Measurements from ENCODE around the gene XXYLT1. TPM values are rescaled to one million over a fixed set of nuclear protein-coding genes. Genes with fewer than 3 reads are reported as not detected.

The XXYLT1 gene
- total RNA-seq, 1 donor from 2014 or later, result 42.9 TPM

- no peak overlapping the region for H3K27ac Mint-ChIP-seq
- H3K4me3 Mint-ChIP-seq, result no peak overlapping the region
- H3K4me1 Mint-ChIP-seq, result peaks cover 8% of the 10 kb centered on the region
- no peak for DNase-seq (ENCODE audit: low spot score in 2 of 2, unreplicated experiment in 2 of 2)
- peaks cover 17% of the 10 kb centered on the region for H3K36me3 Mint-ChIP-seq
- no peaks in the 10 kb centered on the region for H3K9me3 Mint-ChIP-seq
- no peaks in the 10 kb centered on the region for H3K27me3 Mint-ChIP-seq (ENCODE audit: low read depth)
- no peak for TF ChIP-seq CTCF (IDR thresholded peaks at IDR 0.05; ENCODE audit: unreplicated experiment)
Observed at GRCh38 chr3:195071916-195072820, 198.8 kb downstream of the XXYLT1 start.

- Mint-ChIP-seq H3K4me3 (no peak overlapping the region), H3K36me3 (peaks cover 23% of the 10 kb centered on the region), H3K9me3 (no peaks in the 10 kb centered on the region), H3K27me3 (ENCODE audit: low read depth) (no peaks in the 10 kb centered on the region), H3K27ac (no peak overlapping the region), H3K4me1 (peaks cover 8% of the 10 kb centered on the region)
- TF ChIP-seq CTCF (IDR thresholded peaks at IDR 0.05; ENCODE audit: unreplicated experiment), result no peak
- no peak for DNase-seq (ENCODE audit: low spot score in 2 of 2, unreplicated experiment in 2 of 2)
Observed at GRCh38 chr3:195071011-195071728, 199.8 kb downstream of the XXYLT1 start.

- H3K9me3 Mint-ChIP-seq, result no peaks in the 10 kb centered on the region
Observed at GRCh38 chr3:195070336-195070735, 200.6 kb downstream of the XXYLT1 start.

GRCh38 chr3:195069501-195070251, 201.3 kb downstream of the XXYLT1 start:
- Mint-ChIP-seq H3K4me1 (peaks cover 8% of the 10 kb centered on the region), H3K27ac (no peak overlapping the region), H3K9me3 (no peaks in the 10 kb centered on the region), H3K4me3 (no peak overlapping the region), H3K27me3 (ENCODE audit: low read depth) (no peaks in the 10 kb centered on the region), H3K36me3 (peaks cover 31% of the 10 kb centered on the region)
- no peak for DNase-seq (ENCODE audit: low spot score in 2 of 2, unreplicated experiment in 2 of 2)
- TF ChIP-seq CTCF (IDR thresholded peaks at IDR 0.05; ENCODE audit: unreplicated experiment), result no peak

More at GRCh38 chr3:195070336-195070735, 200.6 kb downstream of the XXYLT1 start:
- no peak for TF ChIP-seq CTCF (IDR thresholded peaks at IDR 0.05; ENCODE audit: unreplicated experiment)
- Mint-ChIP-seq H3K27me3 (ENCODE audit: low read depth) (no peaks in the 10 kb centered on the region), H3K36me3 (peaks cover 27% of the 10 kb centered on the region), H3K4me3 (no peak overlapping the region), H3K4me1 (peaks cover 8% of the 10 kb centered on the region), H3K27ac (no peak overlapping the region)
- no peak for DNase-seq (ENCODE audit: low spot score in 2 of 2, unreplicated experiment in 2 of 2)
